ENCODE measurements around the gene TAF4B.
"Not testable (repeated sequence)": the region's sequence is repeated elsewhere in the genome, so short reads cannot be mapped to it uniquely, and the experiment has no call there.

The TAF4B gene

GRCh38 chr18:26376105-26376504 is 149.9 kb downstream of the TAF4B start:
- H3K4me2 ChIP-seq = no peak overlapping the region
- no peaks in the 10 kb centered on the region for H3K27me3 ChIP-seq (ENCODE audit: insufficient read depth, low read depth)
- no peak overlapping the region for H2AFZ ChIP-seq (ENCODE audit: low read depth)
- no peak for TF ChIP-seq CTCF (conservative IDR thresholded peaks at IDR 0.05; ENCODE audit: low read depth, low read length)
- H3K9ac ChIP-seq = no peak overlapping the region
- no peaks in the 10 kb centered on the region for H3K4me1 ChIP-seq (ENCODE audit: low read depth, poor library complexity, severe bottlenecking)
- H3K79me2 ChIP-seq (ENCODE audit: insufficient read depth, low read depth) = no peaks in the 10 kb centered on the region; the same call in 1 of the 2 replicates
- no peak overlapping the region for H3K27ac ChIP-seq
- no peak overlapping the region for H3K4me3 ChIP-seq (IDR thresholded peaks at IDR 0.05; ENCODE audit: insufficient read depth, low read depth, low read length)
- H4K20me1 ChIP-seq (ENCODE audit: insufficient read depth) = no peaks in the 10 kb centered on the region
- H3K36me3 ChIP-seq (ENCODE audit: insufficient read depth) = no peaks in the 10 kb centered on the region

GRCh38 chr18:26378701-26379100 is 152.5 kb downstream of the TAF4B start:
- H3K4me1 ChIP-seq (ENCODE audit: low read depth, poor library complexity, severe bottlenecking) = peaks cover 17% of the 10 kb centered on the region
- H3K36me3 ChIP-seq (ENCODE audit: insufficient read depth) = no peaks in the 10 kb centered on the region
- TF ChIP-seq CTCF (conservative IDR thresholded peaks at IDR 0.05; ENCODE audit: low read depth, low read length) = no peak
- H3K79me2 ChIP-seq (ENCODE audit: insufficient read depth, low read depth) = no peaks in the 10 kb centered on the region; the same call in 1 of the 2 replicates
- H2AFZ ChIP-seq (ENCODE audit: low read depth) = no peak overlapping the region
- H3K27ac ChIP-seq = no peak overlapping the region
- no peak overlapping the region for H3K4me2 ChIP-seq
- H3K27me3 ChIP-seq (ENCODE audit: insufficient read depth, low read depth) = no peaks in the 10 kb centered on the region
- H3K9ac ChIP-seq = no peak overlapping the region
- no peak overlapping the region for H3K4me3 ChIP-seq (IDR thresholded peaks at IDR 0.05; ENCODE audit: insufficient read depth, low read depth, low read length)
- H4K20me1 ChIP-seq (ENCODE audit: insufficient read depth) = no peaks in the 10 kb centered on the region

- not testable (repeated sequence) for H3K27me3 ChIP-seq (ENCODE audit: insufficient read depth, low read depth); H3K4me2 ChIP-seq; H3K79me2 ChIP-seq (ENCODE audit: insufficient read depth, low read depth); H3K4me3 ChIP-seq (IDR thresholded peaks at IDR 0.05; ENCODE audit: insufficient read depth, low read depth, low read length); H3K9ac ChIP-seq; H4K20me1 ChIP-seq (ENCODE audit: insufficient read depth); H3K36me3 ChIP-seq (ENCODE audit: insufficient read depth); H2AFZ ChIP-seq (ENCODE audit: low read depth); H3K27ac ChIP-seq
- peaks cover 20% of the 10 kb centered on the region for H3K4me1 ChIP-seq (ENCODE audit: low read depth, poor library complexity, severe bottlenecking)
Measured at GRCh38 chr18:26381555-26381954, 155.3 kb downstream of the TAF4B start.

GRCh38 chr18:26383454-26384270 is 157.4 kb downstream of the TAF4B start:
- peak; percentile 89 for TF ChIP-seq CTCF (conservative IDR thresholded peaks at IDR 0.05; ENCODE audit: low read depth, low read length)
- Histone ChIP-seq H2AFZ (ENCODE audit: low read depth) (no peak overlapping the region), H4K20me1 (ENCODE audit: insufficient read depth) (no peaks in the 10 kb centered on the region), H3K9ac (no peak overlapping the region), H3K79me2 (ENCODE audit: insufficient read depth, low read depth) (no peaks in the 10 kb centered on the region; the same call in 1 of the 2 replicates), H3K27me3 (ENCODE audit: insufficient read depth, low read depth) (no peaks in the 10 kb centered on the region), H3K4me1 (ENCODE audit: low read depth, poor library complexity, severe bottlenecking) (peaks cover 20% of the 10 kb centered on the region), H3K4me3 (IDR thresholded peaks at IDR 0.05; ENCODE audit: insufficient read depth, low read depth, low read length) (no peak overlapping the region), H3K27ac (no peak overlapping the region), H3K36me3 (ENCODE audit: insufficient read depth) (no peaks in the 10 kb centered on the region), H3K4me2 (no peak overlapping the region)

GRCh38 chr18:26386002-26386401 is 159.8 kb downstream of the TAF4B start:
- Histone ChIP-seq H3K27ac (no peak overlapping the region), H3K4me2 (no peak overlapping the region), H3K79me2 (ENCODE audit: insufficient read depth, low read depth) (no peaks in the 10 kb centered on the region), H3K27me3 (ENCODE audit: insufficient read depth, low read depth) (no peaks in the 10 kb centered on the region), H3K4me1 (ENCODE audit: low read depth, poor library complexity, severe bottlenecking) (peaks cover 20% of the 10 kb centered on the region), H3K36me3 (ENCODE audit: insufficient read depth) (no peaks in the 10 kb centered on the region; the same call in 1 of the 2 replicates), H3K4me3 (IDR thresholded peaks at IDR 0.05; ENCODE audit: insufficient read depth, low read depth, low read length) (no peak overlapping the region), H2AFZ (ENCODE audit: low read depth) (no peak overlapping the region), H3K9ac (no peak overlapping the region), H4K20me1 (ENCODE audit: insufficient read depth) (no peaks in the 10 kb centered on the region)
- TF ChIP-seq CTCF (conservative IDR thresholded peaks at IDR 0.05; ENCODE audit: low read depth, low read length) = no peak

All from KMS-11 (cell line).